ENCODE results near the gene P2RX6.
A peak's percentile ranks its signal among the peaks of the same experiment; 100 is the strongest.

P2RX6 gene

GRCh38 chr22:21029486-21030025, 14.6 kb downstream of the P2RX6 start:
- Mint-ChIP-seq H3K9me3 (peaks cover 14% of the 10 kb centered on the region), H3K4me3 (peak overlapping the region; percentile 56), H3K27ac (peak overlapping the region; percentile 21), H3K27me3 (ENCODE audit: low read depth, poor library complexity) (peaks cover 53% of the 10 kb centered on the region), H3K36me3 (ENCODE audit: low read depth) (no peaks in the 10 kb centered on the region), H3K4me1 (peaks cover 37% of the 10 kb centered on the region)
- DNase-seq = no peak
- no peak for TF ChIP-seq CTCF (IDR thresholded peaks at IDR 0.05)

DNA sequence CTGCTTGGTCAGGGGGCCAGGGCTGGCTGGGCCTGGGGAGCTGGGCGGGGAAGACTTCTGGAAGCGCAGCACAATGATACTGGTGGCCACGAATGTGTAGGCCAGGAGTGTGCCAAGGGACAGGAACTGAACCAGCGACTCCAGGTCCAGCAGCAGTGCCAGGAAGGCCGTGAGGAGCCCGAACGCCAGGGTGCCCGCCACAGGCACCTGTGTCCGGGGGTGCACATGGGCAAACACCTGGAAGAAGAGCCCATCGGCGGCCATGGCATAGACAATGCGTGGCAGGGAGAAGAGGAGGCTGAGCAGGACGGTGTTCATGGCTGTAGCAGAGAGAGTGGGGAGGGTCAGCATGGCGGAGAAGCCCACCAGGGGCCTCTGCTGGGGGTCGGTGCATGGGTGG, 15.1 kb downstream of the P2RX6 start:
- TF ChIP-seq CTCF (IDR thresholded peaks at IDR 0.05) = no peak
- Mint-ChIP-seq H3K4me3 (peak overlapping the region; percentile 11), H3K36me3 (ENCODE audit: low read depth) (no peaks in the 10 kb centered on the region), H3K27me3 (ENCODE audit: low read depth, poor library complexity) (peaks cover 57% of the 10 kb centered on the region), H3K4me1 (peaks cover 37% of the 10 kb centered on the region), H3K9me3 (peaks cover 14% of the 10 kb centered on the region), H3K27ac (no peak overlapping the region)
- no peak for DNase-seq

GRCh38 chr22:21030621-21031544, 15.9 kb downstream of the P2RX6 start:
- TF ChIP-seq CTCF (IDR thresholded peaks at IDR 0.05) = no peak
- peaks cover 14% of the 10 kb centered on the region for H3K9me3 Mint-ChIP-seq
- peaks cover 32% of the 10 kb centered on the region for H3K4me1 Mint-ChIP-seq

GRCh38 chr22:21031545-21032036, 16.6 kb downstream of the P2RX6 start:
- H3K27ac Mint-ChIP-seq = no peak overlapping the region
- H3K4me3 Mint-ChIP-seq = no peak overlapping the region
- DNase-seq = no peak
- H3K9me3 Mint-ChIP-seq = peaks cover 14% of the 10 kb centered on the region
- no peaks in the 10 kb centered on the region for H3K36me3 Mint-ChIP-seq (ENCODE audit: low read depth)
- TF ChIP-seq CTCF (IDR thresholded peaks at IDR 0.05) = no peak
- peaks cover 32% of the 10 kb centered on the region for H3K4me1 Mint-ChIP-seq
- H3K27me3 Mint-ChIP-seq (ENCODE audit: low read depth, poor library complexity) = peaks cover 67% of the 10 kb centered on the region

More at GRCh38 chr22:21030621-21031544, 15.9 kb downstream of the P2RX6 start:
- H3K36me3 Mint-ChIP-seq (ENCODE audit: low read depth) = no peaks in the 10 kb centered on the region
- peak overlapping the region; percentile 58 for H3K4me3 Mint-ChIP-seq
- H3K27ac Mint-ChIP-seq = no peak overlapping the region
- no peak for DNase-seq
- peaks cover 66% of the 10 kb centered on the region for H3K27me3 Mint-ChIP-seq (ENCODE audit: low read depth, poor library complexity)

DNA sequence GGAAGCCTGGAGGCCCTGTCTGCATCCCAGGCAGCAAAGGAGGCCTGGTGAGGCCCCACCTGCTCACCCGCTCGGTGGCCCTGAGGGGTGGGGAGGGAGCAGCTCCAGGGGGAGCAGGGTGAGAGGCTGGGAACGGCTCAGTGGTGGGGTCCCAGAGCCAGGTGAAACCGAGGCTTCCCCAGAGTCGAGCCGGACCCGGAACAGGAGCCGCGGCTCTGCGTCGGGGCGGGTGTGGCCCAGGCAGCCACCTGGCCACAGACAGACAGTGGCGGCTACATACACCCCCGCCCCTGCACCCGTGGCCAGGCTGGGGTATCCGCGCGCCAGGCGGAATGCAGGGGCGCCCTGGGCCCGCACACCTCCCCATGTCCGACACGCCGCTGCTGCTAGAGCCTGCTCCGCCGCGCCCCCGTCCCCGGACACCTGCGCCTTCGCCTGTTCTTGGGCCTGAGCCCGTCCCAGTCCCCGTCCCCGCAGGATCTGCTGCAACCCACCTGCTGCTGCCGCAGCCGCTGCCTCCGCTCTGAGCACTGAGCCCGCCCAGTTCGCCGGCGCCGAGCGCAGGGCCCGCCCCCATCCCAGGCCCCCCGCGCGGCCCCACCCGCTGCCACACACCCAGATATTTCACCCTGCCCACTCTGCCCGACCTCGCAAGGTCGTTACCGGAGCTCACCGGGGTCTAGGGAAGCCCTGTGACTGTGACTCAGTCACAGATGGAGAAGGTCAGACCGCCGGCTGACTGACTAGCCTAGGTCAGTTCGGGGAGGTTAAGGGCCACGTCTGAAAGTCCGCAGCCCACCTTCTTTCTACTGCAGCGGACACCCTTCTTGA, 17.3 kb downstream of the P2RX6 start, which contains the start of gene SLC7A4:
SLC7A4 (minus strand) TSS at position 525 of the 831 bp plus-strand sequence. CDS start 749 bp downstream, outside the sequence.
- H3K27me3 Mint-ChIP-seq (ENCODE audit: low read depth, poor library complexity) = peaks cover 68% of the 10 kb centered on the region
- peak; percentile 63 for DNase-seq
- H3K36me3 Mint-ChIP-seq (ENCODE audit: low read depth) = no peaks in the 10 kb centered on the region
- H3K27ac Mint-ChIP-seq = no peak within 1 kb of the TSS
- H3K4me3 Mint-ChIP-seq = peak within 1 kb of the TSS; percentile 74
- H3K4me1 Mint-ChIP-seq = peaks cover 32% of the 10 kb centered on the region
- peaks cover 14% of the 10 kb centered on the region for H3K9me3 Mint-ChIP-seq
- TF ChIP-seq CTCF (IDR thresholded peaks at IDR 0.05) = no peak

Data from nephron progenitor cell (in vitro differentiated cells).